Stimulated activated CD8-positive, alpha-beta memory T cell treated with anti-CD3 and anti-CD28 coated beads, Interleukin-7, amount 100 ng/mL, for 1 hour (primary cell): ENCODE data around the gene HACE1.

Experiments used
- DNase-seq, 2 donors: peaks; one replicate each; pipeline ENCODE4 v3.0.0-alpha.2; 2020; ENCODE audit warnings: low read depth in 2 of 2

Gene HACE1

DNA sequence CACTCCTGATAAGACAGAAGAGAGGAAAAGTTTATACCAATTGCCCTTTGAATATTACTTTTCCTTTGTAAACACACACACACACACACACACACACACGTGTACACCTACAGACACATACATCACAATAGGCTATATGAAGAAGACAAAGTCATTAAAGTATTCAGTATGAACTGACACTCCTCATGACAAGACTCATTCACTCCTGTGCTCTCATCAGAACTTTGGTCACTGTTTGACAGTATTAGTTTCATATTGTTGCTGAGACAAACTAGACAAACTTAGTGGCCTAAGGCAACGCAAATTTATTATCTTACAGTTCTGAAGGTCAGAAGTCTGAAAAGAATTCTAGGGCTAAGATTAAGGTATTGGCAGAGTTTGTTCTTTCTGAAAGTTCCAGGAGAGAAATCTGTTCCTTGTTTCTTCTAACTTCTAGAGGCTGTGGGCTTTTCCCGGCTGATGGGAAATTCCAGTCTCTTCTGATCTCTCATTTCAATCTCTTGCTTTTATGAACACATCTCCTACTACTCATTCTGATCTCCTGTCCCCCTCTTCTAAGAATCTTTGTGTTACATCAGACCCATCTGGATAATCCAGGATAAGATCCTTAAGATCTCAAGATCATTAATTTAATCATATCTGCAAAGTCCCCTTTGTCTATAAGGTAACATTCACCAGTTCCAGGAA lies 171.3 kb downstream of the HACE1 start:
- no peak for DNase-seq

DNA sequence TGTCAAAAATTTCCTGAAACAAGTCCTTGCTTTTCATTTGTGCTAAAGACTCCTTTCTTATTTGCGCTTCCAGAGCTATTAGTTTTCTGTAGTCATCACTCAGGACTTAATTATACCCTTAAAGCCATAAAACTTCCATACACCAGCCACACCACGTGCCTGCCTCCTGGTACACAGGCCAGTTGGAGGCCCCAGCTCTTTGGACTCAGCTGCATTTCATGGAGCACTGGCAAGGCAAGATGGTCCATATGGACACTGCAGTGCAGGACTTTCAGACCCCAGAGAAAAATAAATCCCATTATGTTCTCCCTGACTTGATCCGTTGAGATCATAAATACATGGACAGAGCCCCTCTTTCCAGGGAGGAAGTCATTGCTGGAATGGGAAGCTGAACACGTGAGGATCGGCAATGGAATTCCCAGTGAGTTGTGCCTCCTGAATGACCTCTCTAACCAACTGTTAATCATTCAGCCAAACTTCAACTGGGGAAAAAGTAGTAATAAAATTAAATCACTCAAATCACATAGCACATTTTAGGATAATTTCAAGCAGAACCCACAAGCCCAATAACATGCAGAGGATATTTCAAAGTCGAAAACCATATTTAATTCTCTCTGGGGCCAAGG lies 173.1 kb downstream of the HACE1 start:
- DNase-seq, result no peak

DNA sequence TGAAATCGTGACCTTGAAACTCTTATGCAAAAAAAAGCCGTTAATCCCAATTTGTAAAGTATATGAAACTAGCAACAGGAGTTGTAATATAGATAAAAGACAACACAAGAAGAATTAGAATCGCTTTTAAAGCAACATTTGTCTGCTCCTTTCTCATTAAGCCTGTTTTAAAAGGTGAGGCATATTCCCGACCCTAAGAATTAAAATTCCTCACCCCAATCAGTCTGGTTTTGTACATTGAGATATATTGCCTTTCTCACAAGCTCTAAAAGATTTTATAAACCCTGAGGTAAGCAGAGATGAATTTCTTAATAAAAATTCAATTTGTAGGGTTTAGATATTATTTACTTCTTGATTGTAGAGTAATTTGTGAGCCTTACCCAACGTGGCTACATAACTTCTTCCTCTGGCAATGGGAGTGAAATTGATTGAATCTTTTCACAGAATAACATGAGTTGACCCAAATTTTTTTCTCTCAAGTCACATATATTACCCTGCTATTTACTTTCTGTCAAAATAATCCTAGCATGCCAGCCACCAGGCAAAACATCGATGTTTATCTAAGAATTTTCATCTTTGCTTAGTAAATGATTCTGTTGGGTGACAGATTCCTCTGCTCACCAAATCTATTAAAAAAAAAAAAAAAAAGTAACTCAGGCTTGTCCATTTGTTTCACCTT lies 173.7 kb downstream of the HACE1 start:
- no peak for DNase-seq

DNA sequence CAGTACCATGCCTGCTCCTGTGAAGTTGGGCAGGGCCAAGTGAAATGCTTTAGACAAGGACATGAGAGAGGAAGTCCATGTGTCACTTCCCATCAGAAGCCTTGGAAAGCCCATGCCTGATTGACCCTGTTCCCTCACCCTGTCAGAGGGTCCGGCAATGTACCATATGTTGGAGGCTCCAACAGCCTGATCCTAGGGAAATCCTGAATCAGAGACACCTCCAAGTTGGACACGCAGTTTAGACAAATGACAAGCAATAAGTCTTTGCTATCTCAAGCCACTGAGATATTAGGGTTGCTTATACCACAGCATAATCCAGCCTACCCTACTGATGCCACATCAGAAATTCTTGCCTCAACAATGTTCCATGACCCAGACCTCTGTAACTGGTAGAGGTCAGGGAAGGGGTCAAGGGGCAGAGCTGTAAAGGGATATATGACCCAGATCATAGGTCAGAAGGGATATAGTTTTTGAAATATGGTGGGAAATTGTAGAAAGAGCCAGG lies 174.8 kb downstream of the HACE1 start:
- DNase-seq, result no peak

DNA sequence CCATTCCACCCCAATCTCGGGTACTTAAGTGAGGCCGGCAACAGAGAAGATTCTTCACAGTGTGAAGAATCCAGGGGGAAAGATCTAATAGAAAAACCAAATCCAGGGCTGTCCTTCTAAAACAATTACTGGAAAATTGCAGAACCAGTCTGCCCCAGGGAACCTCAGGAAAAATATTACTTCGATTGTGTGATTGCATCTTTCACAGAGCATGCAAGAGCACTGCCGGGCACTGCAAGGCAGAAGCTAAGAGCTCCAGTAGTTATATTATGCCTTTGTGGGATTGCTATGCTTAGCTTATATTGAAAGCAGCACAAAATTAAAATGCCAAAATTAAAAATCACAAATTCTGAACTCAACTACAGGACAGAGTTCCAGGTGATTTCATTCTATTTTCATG lies 175.9 kb downstream of the HACE1 start:
- DNase-seq, result no peak

DNA sequence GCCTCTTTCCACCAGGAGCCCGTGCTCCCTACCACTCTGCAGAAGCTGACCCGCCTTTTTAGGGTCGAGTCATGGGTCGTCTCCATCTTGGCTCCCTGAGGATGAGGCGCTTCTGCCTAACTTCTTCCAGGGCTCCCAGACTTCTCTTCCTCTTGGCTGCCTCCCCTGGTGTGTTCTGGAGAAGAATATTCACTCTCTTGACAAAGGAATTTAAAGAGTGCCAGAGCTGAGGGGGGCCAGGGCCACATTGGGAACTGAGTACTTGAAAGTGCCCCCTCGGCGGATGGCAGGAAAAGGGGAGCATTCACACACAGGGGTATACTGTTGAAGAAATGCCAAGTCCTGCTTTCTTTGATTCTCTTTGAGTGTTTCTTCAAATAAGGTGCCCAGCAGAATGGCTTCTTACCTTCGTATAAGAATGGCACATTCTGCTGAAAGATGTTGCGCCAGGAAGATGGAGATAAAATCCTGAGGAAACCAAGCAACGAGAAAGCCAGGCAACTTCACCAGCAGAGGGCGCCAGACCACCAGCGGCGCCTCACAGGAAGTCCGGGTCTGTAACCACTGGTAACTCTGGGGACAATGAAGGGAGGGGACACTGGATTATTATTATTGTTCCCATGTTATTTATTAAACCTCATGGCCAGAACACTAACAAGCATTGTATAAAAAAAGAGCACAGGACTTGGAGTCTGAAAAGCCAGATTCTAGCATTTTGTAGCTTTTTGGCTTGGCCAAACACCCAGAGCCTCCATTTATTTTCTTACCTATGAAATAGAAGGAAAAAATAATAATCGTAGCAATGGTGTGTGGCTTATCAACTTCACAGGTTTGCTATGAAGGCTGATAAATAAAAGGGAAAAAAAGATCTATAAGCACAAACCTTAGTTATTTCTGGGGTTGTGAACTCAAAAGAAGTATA lies 176.7 kb downstream of the HACE1 start:
- DNase-seq, result peak; percentile 24 to 55

DNA sequence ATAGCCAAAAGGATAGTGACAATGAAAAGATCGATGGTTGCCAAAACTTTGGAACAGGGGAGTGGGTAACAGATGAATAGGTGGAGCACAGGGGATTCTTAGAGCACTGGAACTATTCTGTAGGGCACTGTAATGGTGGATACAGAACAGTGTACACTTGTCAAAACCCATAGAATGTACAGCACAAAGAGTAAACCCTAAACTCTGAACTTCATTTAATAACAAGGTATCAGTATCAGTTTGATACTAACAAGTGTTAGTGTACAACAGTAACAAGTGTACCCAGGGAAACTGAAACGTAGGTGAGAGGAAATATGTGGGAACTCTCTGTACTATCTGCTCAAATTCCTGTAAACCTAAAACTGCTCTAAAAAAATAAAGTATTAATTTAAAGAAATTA lies 179.2 kb downstream of the HACE1 start:
- no peak for DNase-seq

DNA sequence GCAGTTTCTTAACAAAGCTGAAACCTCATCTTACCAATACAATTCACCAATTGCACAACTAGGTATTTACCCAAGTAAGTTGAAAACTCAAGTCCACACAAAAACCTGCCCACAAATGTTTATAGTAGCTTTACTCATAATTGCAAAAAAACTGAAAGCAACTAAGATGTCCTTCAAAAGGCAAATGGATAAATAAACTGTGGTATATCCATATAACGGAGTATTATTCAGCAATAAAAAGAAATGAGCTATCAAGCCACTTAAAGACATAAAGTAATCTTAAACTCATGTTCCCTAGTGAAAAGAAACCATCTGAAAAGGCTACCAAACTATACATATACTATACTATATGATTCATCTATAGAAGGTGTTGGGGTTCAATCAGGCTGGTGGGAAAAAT lies 179.7 kb downstream of the HACE1 start:
- no peak for DNase-seq
